GM19372 (cell line): Measurements from ENCODE around the gene CDC42EP1.
"Not testable (repeated sequence)": the region's sequence is repeated elsewhere in the genome, so short reads cannot be mapped to it uniquely, and the experiment has no call there.

Experiments used
- ATAC-seq: cut with Tn5 transposase; IDR thresholded peaks from one replicate; pipeline ENCODE4 v1.9.1; 2021; ENCODE audit warnings: mild to moderate bottlenecking, low read depth, moderate library complexity; ENCODE audit not compliant: unreplicated experiment

Gene CDC42EP1

DNA sequence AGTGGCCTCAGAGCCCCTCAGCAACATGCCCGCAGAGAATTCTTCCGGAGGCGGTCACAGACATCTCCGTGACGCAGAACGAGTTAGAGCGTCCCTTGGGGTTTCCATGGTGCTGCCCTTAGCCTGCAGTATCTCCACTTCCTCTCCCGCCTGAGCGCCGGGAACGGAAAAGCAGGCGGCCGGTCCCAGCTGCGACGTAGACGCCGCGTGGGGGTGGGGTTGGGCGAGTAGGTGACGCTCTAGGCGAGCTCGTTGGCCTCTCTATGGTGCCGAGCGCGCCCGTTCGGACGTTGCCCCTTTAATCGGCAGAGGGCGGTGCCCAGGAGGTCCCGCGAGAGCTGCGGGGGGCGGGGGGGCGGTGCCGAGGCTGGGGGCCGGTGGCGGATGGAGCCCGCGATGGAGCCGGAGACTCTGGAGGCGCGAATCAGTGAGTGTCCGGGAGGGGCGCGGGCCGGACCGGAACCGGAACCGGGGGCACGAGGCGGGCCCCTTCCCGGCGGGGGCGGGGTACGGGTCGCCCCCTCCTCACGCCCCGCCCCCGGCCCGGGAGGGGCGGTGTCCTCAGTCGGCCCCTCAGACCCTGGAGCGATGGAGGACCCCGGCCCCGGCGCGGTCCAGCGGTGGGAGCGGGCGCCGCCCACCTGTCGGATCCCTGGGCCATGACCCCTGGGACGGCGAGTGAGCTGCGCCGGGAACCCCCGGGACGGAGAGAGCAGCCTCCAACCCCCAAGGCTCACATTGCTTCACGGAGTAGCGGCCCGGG, 48.4 kb downstream of the CDC42EP1 start, which contains the start of gene GGA1:
GGA1 (plus strand) TSS at position 358 of the 763 bp plus-strand sequence; CDS start at position 385, 27 bp downstream.
- peak; percentile 77 for ATAC-seq

- ATAC-seq: no peak
Measured at GRCh38 chr22:37609240-37610152, 49.2 kb downstream of the CDC42EP1 start.

DNA sequence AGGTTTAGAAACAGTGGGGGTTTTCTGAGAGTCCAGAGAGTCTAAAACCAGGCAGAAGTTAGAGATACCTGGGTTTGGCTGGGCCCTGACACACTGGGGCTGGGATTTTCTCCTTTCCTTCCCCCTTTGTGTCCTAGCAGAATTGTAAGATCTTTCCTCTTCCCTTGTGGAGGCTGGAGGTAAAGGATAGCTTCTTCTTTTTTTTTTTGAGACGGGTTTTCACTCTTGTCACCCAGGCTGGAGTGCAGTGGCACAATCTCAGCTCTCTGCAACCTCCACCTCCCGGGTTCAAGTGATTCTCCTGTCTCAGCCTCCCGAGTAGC, 49.8 kb downstream of the CDC42EP1 start:
- ATAC-seq: not testable (repeated sequence)

DNA sequence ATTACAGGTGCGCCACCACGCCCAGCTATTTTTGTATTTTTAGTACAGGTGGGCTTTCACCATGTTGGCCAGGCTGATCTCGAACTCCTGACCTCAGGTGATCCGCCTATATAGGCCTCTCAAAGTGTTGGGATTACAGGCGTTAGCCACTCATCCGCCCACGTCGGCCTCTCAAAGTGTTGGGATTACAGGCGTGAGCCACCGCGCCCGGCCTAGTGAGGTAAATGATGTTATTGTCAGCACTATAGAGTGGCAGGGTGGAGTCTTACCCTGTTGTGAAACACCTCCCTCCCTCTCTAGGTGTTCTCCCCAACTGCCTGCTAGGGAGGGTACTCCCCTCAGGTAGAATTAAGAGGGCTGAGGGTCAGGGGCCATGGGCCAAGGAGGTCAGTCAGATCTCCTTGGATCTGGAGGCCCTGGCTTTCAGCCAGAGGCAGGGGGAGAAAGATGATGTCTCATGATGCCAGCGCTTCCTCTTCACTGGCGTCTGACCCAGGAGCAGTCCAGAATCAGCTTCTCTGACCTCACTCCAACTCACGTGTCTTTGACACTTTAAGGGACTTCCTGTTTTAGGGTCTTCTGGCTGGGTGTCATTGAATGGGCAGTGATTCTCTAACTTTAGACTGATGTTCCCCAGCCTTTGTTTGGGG, 50.3 kb downstream of the CDC42EP1 start:
- ATAC-seq: no peak

GRCh38 chr22:37611207-37611606, 50.9 kb downstream of the CDC42EP1 start:
- ATAC-seq: no peak

GRCh38 chr22:37616201-37617083, 56.2 kb downstream of the CDC42EP1 start:
- ATAC-seq: no peak

- no peak for ATAC-seq
Measured at GRCh38 chr22:37617431-37617830, 57.2 kb downstream of the CDC42EP1 start.

- ATAC-seq: no peak
Measured at GRCh38 chr22:37618072-37618656, 57.9 kb downstream of the CDC42EP1 start.

DNA sequence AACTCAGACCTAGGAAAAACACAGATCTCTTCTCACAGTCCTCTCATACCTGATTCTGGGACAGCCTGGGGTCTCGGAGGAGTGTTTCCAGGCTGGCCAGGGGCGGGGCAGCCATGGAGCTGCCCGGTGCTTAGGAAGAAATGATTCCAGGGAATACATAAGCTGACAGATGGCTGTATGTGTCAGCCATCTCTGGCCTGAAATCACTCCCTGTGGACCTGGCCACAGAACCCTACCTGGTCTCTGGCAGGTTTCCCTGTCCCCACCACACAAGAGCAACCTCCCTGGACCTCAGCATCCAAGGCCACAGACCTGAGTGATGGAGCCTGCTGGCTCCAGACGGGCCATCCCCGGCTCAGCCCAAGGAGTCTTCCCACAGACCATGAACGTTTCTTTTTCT, 58.4 kb downstream of the CDC42EP1 start:
- no peak for ATAC-seq
